ENCODE measurements around the gene FAM163A.

The FAM163A gene

GRCh38 chr1:179817789-179818188 lies 74.7 kb downstream of the FAM163A start:
- TF ChIP-seq CTCF (conservative IDR thresholded peaks at IDR 0.05; ENCODE audit: control insufficient read depth, insufficient read depth, low read depth, low read length), result no peak
- no peak overlapping the region for H3K4me3 ChIP-seq (ENCODE audit: control insufficient read depth, low read depth, low read length)
- DNase-seq (ENCODE audit: low read depth), result peak; percentile 84

- TF ChIP-seq CTCF (conservative IDR thresholded peaks at IDR 0.05; ENCODE audit: control insufficient read depth, insufficient read depth, low read depth, low read length), result no peak
- no peak for DNase-seq (ENCODE audit: low read depth)
- H3K4me3 ChIP-seq (ENCODE audit: control insufficient read depth, low read depth, low read length), result no peak overlapping the region
Measured at GRCh38 chr1:179818260-179818659, 75.2 kb downstream of the FAM163A start.

GRCh38 chr1:179818743-179819173 lies 75.7 kb downstream of the FAM163A start:
- peak; percentile 50 for DNase-seq (ENCODE audit: low read depth)
- H3K4me3 ChIP-seq (ENCODE audit: control insufficient read depth, low read depth, low read length), result no peak overlapping the region
- TF ChIP-seq CTCF (conservative IDR thresholded peaks at IDR 0.05; ENCODE audit: control insufficient read depth, insufficient read depth, low read depth, low read length), result no peak

GRCh38 chr1:179820226-179820970 lies 77.3 kb downstream of the FAM163A start:
- no peak overlapping the region for H3K4me3 ChIP-seq (ENCODE audit: control insufficient read depth, low read depth, low read length)
- no peak for TF ChIP-seq CTCF (conservative IDR thresholded peaks at IDR 0.05; ENCODE audit: control insufficient read depth, insufficient read depth, low read depth, low read length)
- no peak for DNase-seq (ENCODE audit: low read depth)

- no peak overlapping the region for H3K4me3 ChIP-seq (ENCODE audit: control insufficient read depth, low read depth, low read length)
- no peak for TF ChIP-seq CTCF (conservative IDR thresholded peaks at IDR 0.05; ENCODE audit: control insufficient read depth, insufficient read depth, low read depth, low read length)
- DNase-seq (ENCODE audit: low read depth), result no peak
Measured at GRCh38 chr1:179821524-179821923, 78.4 kb downstream of the FAM163A start.

GRCh38 chr1:179822065-179822464 lies 79.0 kb downstream of the FAM163A start:
- TF ChIP-seq CTCF (conservative IDR thresholded peaks at IDR 0.05; ENCODE audit: control insufficient read depth, insufficient read depth, low read depth, low read length), result no peak
- DNase-seq (ENCODE audit: low read depth), result no peak
- no peak overlapping the region for H3K4me3 ChIP-seq (ENCODE audit: control insufficient read depth, low read depth, low read length)
